Activated CD8-positive, alpha-beta memory T cell treated with anti-CD3 and anti-CD28 coated beads for 36 hours (primary cell): ENCODE data around the gene MTF1. TPM values are rescaled to one million over a fixed set of nuclear protein-coding genes. Genes with fewer than 3 reads are reported as not detected.
"Not testable (repeated sequence)": the region's sequence is repeated elsewhere in the genome, so short reads cannot be mapped to it uniquely, and the experiment has no call there.

ENCODE experiments used
- CTCF ChIA-PET: fragments of 350-600 bp; sonication (Branson Sonifier 250); formaldehyde crosslinking; loops from one replicate; lab custom pipeline; 2021; ENCODE audit warnings: antibody characterized with exemption; lab: Charles Lee
- POLR2A ChIA-PET: fragments of 350-600 bp; sonication (Branson Sonifier 250); formaldehyde crosslinking; loops from one replicate; lab custom pipeline; 2021; ENCODE audit warnings: antibody characterized with exemption; lab: Charles Lee
- total RNA-seq, 2 experiments: library from RNA; stranded (reverse); gene quantifications; one replicate each; pipeline ENCODE4 v1.2.3, GENCODE V29; 2021

MTF1 gene
- total RNA-seq, 2 experiments from 2014 or later = 32.0 to 35.8 TPM

DNA sequence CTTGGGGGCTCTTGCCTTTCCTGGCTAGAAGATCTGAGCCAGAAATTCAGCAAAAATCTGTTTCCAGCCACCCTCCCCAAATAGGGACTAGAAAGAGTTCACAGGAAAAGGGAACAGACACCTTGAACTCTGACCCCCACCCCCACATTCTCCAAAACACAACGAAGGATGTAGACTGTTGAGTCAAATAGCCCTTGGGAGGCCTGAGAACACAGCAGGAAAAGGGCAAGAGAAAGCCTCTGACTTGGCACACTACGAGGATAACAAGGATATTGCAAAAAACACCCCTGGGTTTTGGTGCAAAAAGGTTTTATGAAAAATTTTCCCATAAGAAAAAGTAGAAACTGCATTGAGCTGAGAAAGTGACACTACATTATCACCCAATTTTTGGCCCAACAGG lies 49.5 kb downstream of the MTF1 start:
- ChIA-PET CTCF (no interaction called here), POLR2A (no interaction called here)

DNA sequence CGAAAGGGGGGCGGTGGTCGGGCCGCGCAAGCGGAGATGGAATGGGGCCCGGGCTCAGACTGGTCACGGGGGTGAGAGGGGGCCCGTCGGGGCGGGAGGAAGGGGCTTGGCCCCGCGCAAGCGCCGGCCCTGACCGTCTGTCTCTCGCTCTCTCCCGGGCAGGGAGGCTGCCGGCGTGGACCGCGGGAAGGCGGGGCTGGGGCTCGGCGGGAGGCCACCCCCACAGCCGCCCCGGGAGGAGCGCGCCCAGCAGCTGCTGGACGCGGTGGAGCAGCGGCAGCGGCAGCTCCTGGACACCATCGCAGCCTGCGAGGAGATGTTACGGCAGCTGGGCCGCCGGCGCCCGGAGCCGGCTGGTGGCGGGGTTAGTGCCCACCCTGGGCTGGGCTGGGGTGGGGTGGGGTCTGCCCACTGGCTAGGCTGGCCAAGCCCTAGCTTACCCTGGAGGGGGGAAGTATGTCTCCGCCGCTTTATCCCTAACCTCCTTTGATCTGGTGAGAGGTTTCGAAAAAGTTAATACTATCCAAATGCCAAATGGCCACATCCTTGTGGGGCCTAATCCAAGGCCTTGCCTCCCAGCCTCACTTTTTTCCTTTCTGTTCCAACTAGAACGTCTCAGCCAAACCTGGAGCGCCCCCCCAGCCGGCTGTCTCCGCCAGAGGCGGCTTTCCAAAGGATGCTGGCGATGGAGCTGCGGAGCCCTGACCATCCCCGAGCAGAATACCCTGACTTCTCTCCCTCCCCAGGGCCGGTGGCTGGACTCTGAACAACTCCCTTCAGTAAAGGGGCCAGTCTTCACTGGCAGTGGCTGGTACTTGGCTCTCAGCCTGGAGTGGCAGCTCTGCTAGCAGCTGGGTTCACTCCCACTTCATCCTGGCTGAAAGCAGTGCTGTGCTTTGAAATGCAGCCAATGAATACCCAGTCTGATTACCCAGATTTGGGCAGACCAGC lies 50.7 kb downstream of the MTF1 start:
- CTCF ChIA-PET = interaction anchor here (0.9 to 3.1 kb wide), 4 partner anchors 13 to 118 kb away, joined by 3 to 16 read pairs (median 6); partner anchors contain the start of gene MTF1
- POLR2A ChIA-PET = interaction anchor here (0.6 to 3.2 kb wide), 6 partner anchors 14 to 245 kb away, joined by 3 to 13 read pairs (median 6); partner anchors contain the start of genes CDCA8 and MTF1

DNA sequence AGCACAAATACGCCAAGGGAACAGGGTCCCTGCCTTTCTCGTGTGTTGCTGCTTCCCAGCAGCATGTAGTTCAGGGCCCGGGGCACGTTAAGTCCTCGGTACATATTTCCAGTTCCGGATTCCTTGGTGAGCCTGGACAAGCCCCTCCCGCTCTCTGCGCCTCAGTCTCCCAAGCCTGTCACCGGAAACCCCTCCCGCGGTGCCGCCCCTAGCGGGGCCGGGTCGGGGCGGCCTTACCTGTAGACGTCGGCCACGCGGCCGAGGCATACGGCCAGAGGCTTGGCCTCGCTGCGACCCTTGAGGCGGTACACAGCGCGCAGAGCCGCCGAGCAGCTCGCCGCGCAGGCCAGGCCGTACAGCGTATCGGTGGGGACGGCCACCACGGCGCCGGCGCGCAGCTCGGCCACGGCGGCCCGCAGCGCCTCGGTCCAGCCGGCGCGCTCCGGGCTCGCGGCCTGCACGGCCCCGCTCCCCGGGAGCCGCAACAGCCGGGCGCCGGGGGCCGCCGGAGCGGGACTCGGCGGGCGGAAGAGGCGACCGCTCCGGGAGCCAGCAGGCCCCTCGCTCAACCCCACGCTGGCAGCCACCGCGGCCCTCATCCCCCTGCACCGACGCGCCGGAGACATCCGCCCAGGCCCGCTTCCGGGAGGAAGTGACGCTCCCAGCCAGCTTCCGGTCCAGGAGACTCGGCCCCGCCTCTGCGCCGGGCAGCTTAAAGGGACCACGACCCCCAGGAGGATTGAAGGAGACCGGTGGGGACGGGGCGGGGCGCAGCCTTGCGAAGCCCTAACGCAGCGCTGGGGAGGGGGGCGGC lies 51.6 kb downstream of the MTF1 start, which contains the start of the genes C1orf122 and YRDC:
C1orf122 (plus strand) TSS at position 236 of the 814 bp plus-strand sequence. CDS start 615 bp downstream, outside the sequence.
YRDC (minus strand) TSS at position 654 of the 814 bp plus-strand sequence; CDS start at position 626, 28 bp downstream.
- ChIA-PET CTCF (interaction anchor here (0.9 to 3.1 kb wide), 4 partner anchors 13 to 117 kb away, joined by 3 to 16 read pairs (median 6); partner anchors contain the start of gene MTF1), POLR2A (interaction anchor here (0.6 to 3.2 kb wide), 5 partner anchors 15 to 229 kb away, joined by 3 to 13 read pairs (median 9); partner anchors contain the start of genes CDCA8 and MTF1)

DNA sequence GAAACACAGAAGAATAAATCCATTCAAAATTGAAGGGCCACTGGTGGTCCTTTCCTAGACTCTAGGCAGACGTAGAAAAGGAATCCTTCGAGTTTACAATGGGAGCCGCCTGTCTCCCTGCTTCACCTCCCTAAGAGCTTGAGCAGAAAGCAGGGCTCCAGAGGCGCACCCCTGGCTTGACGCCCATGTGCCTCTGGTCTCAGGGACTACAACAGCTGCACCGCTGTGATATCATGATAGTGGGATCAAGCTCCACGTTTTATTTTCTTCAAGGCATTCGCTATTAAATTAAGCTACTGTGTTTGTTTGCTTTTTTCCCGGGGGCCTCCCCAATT lies 52.2 kb downstream of the MTF1 start:
- ChIA-PET CTCF (interaction anchor here (1.1 to 3.1 kb wide), 3 partner anchors 21 to 116 kb away, joined by 3 to 16 read pairs (median 6); partner anchors contain the start of gene MTF1), POLR2A (interaction anchor here (3.2 kb wide), 1 partner anchor 117 kb away, joined by 13 read pairs; a partner anchor contains a TSS)

DNA sequence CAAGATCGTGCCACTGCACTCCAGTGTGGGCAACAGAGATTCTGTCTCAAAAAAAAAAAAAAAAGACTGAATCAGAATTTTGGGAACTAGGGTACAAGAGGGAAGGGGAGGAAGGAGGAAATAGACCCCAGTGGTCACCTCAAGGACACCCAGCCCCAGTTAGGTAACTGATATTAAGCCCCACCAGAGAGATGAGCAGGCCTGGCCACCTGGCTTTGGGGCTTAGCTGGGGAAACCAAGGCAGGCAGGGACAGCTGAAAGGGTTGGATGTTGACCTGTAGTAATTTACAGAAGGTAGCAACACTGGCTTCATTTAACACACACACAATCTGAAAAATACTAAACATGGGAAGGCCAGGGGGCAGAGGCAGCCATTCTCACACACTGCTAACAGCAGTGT lies 57.0 kb downstream of the MTF1 start:
- CTCF ChIA-PET = interaction anchor here (0.7 kb wide), 1 partner anchor 29 kb away, joined by 3 read pairs; no protein-coding TSS in a partner anchor
- POLR2A ChIA-PET = no interaction called here

DNA sequence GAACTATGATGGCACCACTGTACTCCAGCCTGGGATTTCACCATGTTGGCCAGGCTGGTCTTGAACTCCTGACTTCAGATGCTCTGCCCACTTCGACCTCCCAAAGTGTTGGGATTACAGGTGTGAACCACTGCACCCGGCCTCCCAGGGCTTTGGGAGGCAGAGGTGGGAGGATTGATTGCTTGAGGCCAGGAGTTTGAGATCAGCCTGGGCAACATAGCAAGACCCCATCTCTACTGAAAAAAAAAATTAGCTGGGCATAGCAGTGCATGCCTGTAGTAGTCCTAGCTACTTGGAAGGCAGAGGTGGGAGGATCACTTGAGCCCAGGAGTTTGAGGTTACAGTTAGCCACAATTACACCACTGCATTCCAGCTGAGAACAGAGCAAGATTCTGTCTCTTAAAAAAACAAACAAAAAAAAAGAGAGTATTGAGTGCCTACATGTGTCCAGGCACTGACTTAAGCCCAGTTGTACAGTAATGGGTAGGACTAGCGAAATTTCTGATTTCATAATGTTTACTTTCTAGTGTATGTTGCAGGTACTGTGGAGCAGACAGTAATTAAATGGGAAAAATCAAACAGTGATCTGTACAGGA lies 61.5 kb downstream of the MTF1 start:
- CTCF ChIA-PET = interaction anchor here (0.7 to 1.2 kb wide), 2 partner anchors 62 to 230 kb away, joined by 3 read pairs; partner anchors contain the start of gene MTF1
- POLR2A ChIA-PET = no interaction called here

DNA sequence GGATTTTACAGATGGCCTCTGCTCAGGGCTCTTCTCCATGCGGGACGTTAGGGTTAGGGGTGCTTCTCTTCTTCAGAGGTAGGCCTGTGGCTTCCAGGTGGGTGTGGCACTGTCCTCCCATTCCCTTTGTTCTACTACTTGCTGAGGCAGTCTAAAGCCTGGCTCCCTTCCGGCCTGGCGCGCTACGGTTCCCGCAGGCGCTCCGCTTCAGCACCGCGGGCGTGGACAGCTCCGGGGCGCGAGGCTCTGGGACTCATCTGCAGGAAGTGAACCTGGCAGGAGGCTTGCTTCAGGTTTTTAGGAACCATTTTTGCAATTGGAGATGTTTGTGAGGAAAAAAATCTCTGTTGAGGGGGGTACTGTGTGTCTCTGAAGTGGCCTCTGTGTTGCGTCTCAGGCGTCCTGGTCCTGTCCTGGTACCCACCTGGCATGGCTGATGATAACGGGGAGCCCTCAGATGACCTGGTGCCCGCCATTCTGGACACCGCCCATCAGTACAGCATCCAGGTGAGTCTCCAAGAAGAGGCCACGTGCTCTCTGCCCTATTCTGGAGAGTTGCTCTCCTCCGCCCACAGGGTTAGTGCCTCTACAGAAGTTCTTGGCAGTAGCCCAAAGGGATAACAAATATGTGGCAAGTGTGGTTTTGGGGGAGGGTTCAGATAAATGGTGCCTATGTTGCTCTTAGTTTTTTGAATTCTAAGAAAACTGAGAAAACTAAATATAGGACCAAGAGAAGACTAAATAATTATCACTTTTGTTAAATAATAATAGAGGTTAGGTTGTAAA lies 63.9 kb downstream of the MTF1 start:
- CTCF ChIA-PET = no interaction called here
- POLR2A ChIA-PET = interaction anchor here (0.6 kb wide), 1 partner anchor 197 kb away, joined by 4 read pairs; no protein-coding TSS in a partner anchor

DNA sequence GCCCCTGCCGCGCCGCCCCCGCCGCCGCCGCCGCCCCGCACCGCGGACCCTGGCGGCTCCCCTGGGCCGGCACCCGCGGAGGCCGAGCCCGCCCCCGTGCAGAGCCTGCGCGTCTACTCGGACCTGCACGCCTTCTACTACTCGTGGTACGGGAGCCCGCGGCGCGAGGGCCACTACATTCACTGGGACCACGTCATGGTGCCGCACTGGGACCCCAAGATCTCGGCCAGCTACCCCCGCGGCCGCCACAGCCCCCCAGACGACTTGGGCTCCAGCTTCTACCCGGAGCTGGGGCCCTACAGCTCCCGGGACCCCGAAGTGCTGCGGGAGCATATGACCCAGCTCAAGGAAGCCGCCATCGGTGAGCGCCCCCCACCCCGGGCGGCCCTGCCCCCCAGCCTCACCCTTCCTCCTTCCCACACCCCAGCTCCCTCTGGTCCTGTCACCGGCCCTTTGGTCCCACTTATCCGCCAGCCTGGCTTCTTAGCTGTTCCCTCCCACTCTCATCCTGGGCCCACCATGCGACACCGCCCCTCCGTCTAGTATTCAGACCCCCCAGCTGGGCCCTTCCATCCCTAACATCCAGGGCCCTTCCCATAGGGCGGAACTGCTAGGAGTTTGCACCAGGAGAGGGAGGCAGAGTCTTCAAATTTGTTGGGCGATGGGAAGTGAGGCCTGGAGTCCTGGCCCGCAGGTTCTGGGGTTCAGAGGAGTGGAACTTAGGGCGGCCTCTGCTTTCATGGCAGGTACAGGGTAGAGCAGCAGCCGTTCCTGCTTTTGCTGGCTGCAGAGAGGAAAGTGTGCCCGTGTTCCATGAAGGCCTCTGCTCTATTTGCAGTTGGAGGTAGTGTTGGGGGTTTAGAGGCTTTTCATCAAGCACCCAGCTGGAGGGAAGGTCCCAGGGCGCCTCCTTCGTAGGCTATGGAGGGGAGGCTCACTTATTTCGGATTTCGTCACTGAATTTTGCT lies 64.7 kb downstream of the MTF1 start:
- ChIA-PET CTCF (no interaction called here), POLR2A (no interaction called here)

DNA sequence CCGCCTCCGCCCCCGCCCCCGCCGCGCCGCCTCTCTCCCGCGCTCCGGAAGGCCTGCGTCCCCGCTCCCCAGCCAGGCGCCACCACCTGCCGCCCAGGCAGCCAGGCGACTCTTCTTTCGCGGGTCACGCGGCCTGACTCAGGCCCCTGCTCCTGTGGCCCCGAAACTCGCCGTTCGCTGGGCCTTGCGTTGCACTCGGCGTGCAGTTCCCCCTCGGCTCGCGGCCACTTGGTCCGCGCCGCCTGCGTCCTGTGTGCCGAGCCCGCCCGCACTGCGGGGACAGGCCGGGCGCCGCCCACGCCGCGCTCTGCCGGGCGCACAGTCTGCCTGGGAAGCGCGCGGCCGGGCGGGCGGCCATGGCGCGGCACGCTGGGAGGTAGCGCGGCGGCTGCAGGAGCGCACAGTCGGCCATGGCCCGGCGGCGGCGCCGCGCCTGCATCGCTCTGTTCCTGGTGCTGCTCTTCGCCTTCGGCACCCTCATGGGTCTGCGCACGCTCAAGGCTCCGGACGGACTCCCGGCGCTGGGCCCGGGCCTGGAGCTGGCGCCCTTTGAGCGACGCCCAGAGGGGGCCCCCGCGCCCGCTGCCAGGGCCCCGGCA lies 65.5 kb downstream of the MTF1 start, which contains the start of gene MANEAL:
MANEAL (plus strand) TSS at position 75 of the 599 bp plus-strand sequence; CDS start at position 411, 336 bp downstream.
- ChIA-PET CTCF (no interaction called here), POLR2A (no interaction called here)

DNA sequence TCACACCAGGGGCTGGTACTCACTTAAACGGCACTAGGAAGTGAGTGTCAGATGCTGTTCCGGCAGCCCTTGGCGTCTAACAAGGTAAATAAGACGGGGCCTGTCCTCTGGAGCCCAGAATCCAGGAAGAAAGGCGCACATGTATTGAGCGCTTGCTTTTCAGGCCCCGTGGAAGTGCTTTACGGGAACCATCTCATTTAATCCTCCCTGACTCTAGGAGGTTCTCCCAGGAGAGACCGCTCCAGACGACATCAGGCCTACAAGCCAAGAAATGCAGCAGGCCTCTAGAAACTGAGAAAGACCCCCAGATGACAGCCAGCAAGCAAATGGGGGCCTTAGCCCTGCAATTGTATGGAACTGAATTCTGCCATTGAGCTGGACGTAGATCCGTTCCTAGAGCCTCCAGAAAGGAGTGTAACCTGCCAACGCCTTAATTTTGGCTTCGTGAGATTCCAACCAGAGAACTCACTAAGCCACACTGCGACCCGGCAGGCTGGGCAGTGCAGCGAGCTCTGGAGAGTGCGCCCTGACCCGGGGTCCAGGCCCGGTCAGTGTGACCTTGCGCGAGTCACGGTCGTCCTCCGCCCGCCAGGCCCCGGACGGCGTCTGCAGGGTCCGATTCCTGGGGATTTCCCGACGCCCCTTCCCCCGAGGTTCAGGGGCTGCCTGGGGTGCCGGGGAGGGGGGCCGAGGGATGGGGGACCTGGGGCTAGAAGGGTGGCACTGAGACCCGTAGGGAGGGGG lies 66.3 kb downstream of the MTF1 start:
- ChIA-PET CTCF (no interaction called here), POLR2A (no interaction called here)

DNA sequence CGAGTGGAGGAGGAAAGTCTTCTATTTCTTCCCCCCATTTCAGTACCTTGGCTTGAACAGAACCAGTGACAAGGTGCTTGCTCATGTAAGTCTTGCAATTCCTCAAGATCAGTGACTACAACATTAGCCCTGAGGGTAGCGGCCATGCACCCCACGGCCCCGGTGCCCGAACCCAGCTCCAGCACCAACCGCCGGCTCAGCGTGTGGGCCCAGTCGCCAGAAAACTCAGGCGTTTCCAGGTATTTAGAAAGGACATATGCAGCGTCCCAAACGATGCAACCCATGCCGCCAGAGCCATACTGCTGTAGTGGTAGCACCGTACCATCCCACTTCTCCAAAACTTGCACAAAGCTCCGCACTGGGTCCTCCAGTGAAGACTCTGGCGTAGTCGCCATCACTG lies 76.9 kb downstream of the MTF1 start:
- POLR2A ChIA-PET = no interaction called here
- CTCF ChIA-PET = no interaction called here

DNA sequence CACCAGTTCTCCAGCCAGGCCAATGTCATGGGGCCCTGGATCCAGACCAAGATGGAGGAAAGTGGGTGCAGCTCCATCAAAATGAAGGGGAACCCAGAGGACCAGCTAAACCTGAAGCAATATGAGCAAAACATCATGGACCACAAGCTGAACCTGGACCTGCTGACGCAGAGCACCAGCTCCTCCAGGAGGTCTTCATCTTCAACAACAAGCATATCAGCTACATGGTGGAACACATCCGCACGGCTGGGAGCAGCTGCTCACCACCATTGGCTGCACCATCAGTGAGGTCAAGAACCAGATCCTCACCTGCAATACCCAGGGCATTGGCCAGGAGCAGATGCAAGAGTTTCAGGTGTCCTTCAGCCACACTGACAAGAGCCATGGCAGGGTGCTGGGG lies 80.7 kb downstream of the MTF1 start:
- ChIA-PET POLR2A (no interaction called here), CTCF (interaction anchor here (0.6 kb wide), 1 partner anchor 160 kb away, joined by 3 read pairs; no protein-coding TSS in a partner anchor)

DNA sequence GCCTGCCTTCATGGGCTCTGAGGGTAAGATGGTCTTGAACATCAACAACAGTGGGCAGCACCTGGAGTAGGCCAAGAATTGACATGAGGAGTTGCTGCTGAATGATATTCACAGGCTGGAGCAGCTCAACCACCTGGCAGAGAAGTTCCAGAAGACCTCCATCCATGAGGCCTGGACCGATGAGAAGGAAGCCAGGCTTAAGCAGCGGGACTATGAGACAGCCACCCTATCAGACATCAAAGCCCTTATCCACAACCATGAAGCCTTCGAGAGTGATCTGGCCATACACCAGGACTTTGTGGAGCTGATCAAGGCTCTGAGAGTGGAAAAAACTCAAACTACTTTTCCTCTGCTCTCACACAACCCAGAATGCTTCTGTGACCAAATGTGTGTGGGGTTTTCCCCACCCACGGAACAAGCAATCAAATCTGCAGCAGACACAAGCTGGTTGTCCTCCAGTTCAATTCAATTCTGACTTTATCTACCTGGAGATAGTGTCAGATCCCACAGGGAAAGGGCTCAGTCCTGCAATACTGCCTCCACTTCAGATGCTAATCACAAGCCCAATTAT lies 82.4 kb downstream of the MTF1 start:
- ChIA-PET CTCF (no interaction called here), POLR2A (no interaction called here)

DNA sequence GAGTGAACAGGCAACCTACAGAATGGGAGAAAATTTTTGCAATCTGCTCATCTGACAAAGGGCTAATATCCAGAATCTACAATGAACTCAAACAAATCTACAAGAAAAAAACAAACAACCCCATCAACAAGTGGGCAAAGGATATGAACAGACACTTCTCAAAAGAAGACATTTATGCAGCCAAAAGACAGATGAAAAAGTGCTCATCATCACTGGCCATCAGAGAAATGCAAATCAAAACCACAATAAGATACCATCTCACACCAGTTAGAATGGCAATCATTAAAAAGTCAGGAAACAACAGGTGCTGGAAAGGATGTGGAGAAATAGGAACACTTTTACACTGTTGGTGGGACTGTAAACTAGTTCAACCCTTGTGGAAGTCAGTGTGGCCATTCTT lies 88.0 kb downstream of the MTF1 start:
- POLR2A ChIA-PET, CTCF ChIA-PET: not testable (repeated sequence)

DNA sequence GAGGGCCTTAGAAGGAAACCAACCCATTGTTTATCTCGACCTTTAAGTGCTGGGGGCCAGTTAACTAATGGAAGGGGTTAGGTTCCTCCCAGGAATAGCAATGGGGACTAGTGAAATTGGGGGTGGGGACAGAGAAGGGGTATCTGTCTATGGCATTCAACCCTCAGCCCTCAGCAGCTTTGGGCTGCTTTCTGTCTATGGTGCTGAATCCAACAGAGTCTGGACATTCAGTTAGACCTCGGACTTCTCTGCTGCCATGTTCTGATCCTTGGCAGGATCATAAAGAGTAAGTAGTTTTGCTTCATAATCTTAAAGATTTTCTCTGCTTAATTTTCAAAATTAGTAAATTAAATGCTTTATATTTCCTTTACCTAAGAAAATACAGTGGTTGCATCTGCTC lies 91.9 kb downstream of the MTF1 start:
- ChIA-PET CTCF (no interaction called here), POLR2A (no interaction called here)
